K562 (cell line): ENCODE measurements around the gene HOXB8. TPM values are rescaled to one million over a fixed set of nuclear protein-coding genes. Genes with fewer than 3 reads are reported as not detected.

Experiments used
- ADNP ChIP-seq: fragments of 200-800 bp; sonication (Bioruptor generic); IDR thresholded peaks from 2 replicates; pipeline ENCODE4 v1.6.1; 2016; ENCODE audit warnings: missing genetic modification characterization, missing compliant biosample characterization
- ATF3 ChIP-seq, 2 experiments: fragments of 450-650 bp in 1 of 2; sonication (generic) in 1 of 2; formaldehyde crosslinking in 1 of 2; IDR thresholded peaks in 1 of 2; conservative IDR thresholded peaks in 1 of 2; 2 replicates each; pipeline versions ENCODE4 v1.6.1 to v1.8.1; 2016 to 2023; ENCODE audit warnings: mild to moderate bottlenecking in 2 of 2, moderate library complexity in 2 of 2, inconsistent platforms in 1 of 2, missing genetic modification reagents in 1 of 2
- BHLHE40 ChIP-seq: IDR thresholded peaks from 2 replicates; pipeline ENCODE4 v1.6.1; 2011; ENCODE audit warnings: low read length, improper control_type of control experiment
- BRF1 ChIP-seq: IDR thresholded peaks from 3 replicates; pipeline ENCODE4 v1.6.1; 2011; ENCODE audit warnings: borderline replicate concordance, mild to moderate bottlenecking; ENCODE audit not compliant: insufficient read length; ENCODE audit errors: extremely low read depth
- CBFA2T2 ChIP-seq: fragments of 450-650 bp; conservative IDR thresholded peaks from 2 replicates; pipeline ENCODE4 v1.6.1; 2017; ENCODE audit warnings: mild to moderate bottlenecking
- CBX1 ChIP-seq: sonication (generic); IDR thresholded peaks from 2 replicates; pipeline ENCODE4 v1.6.1; 2016; ENCODE audit warnings: antibody characterized with exemption, low read depth, mild to moderate bottlenecking
- CCAR2 ChIP-seq: fragments of 200-400 bp; formaldehyde crosslinking; IDR thresholded peaks from 2 replicates; pipeline ENCODE4 v1.6.1; 2017; ENCODE audit warnings: mild to moderate bottlenecking, low read depth, low read length
- DIDO1 ChIP-seq: fragments of 450-650 bp; IDR thresholded peaks from 2 replicates; pipeline ENCODE4 v1.6.1; 2016; ENCODE audit warnings: low read depth, missing biosample characterization, missing genetic modification characterization
- E2F5 ChIP-seq: sonication (generic); formaldehyde crosslinking; IDR thresholded peaks from 2 replicates; pipeline ENCODE4 v1.8.0; 2022; ENCODE audit warnings: mild to moderate bottlenecking, missing genetic modification reagents
- GTF2F1 ChIP-seq: IDR thresholded peaks from 2 replicates; pipeline ENCODE4 v1.6.1; 2011; ENCODE audit warnings: low read depth, low read length, improper control_type of control experiment
- GTF3C2 ChIP-seq: IDR thresholded peaks from 3 replicates; pipeline ENCODE4 v1.6.1; 2011; ENCODE audit warnings: borderline replicate concordance, mild to moderate bottlenecking, moderate library complexity; ENCODE audit not compliant: insufficient read length; ENCODE audit errors: extremely low read depth
- HDAC2 ChIP-seq: fragments of 450-650 bp; IDR thresholded peaks from 2 replicates; pipeline ENCODE4 v1.6.1; 2016; ENCODE audit warnings: mild to moderate bottlenecking
- HLTF ChIP-seq: fragments of 450-650 bp; IDR thresholded peaks from 2 replicates; pipeline ENCODE4 v1.6.1; 2016
- HMG20B ChIP-seq: fragments of 250-450 bp; sonication (Bioruptor Pico); IDR thresholded peaks from 2 replicates; pipeline ENCODE4 v1.5.0; 2021; ENCODE audit warnings: mild to moderate bottlenecking
- HNRNPLL ChIP-seq: fragments of 200-400 bp; formaldehyde crosslinking; IDR thresholded peaks from 2 replicates; pipeline ENCODE4 v1.6.1; 2017; ENCODE audit warnings: low read length, low read depth, mild to moderate bottlenecking; ENCODE audit not compliant: poor library complexity, severe bottlenecking
- ILF3 ChIP-seq: fragments of 450-650 bp; IDR thresholded peaks from 2 replicates; pipeline ENCODE4 v1.6.1; 2018; ENCODE audit warnings: antibody characterized with exemption, mild to moderate bottlenecking, moderate library complexity, borderline replicate concordance
- MAZ ChIP-seq, 2 experiments: fragments of 450-650 bp in 1 of 2; sonication (generic) in 1 of 2; formaldehyde crosslinking; IDR thresholded peaks in 1 of 2; conservative IDR thresholded peaks in 1 of 2; 2 replicates each; pipeline versions ENCODE4 v1.4.0 to v1.5.0; 2020; ENCODE audit warnings: mild to moderate bottlenecking in 1 of 2, missing genetic modification reagents in 1 of 2
- POLR3A ChIP-seq: IDR thresholded peaks from 2 replicates; pipeline ENCODE4 v1.6.1; 2011; ENCODE audit warnings: borderline replicate concordance, mild to moderate bottlenecking, moderate library complexity; ENCODE audit not compliant: insufficient read length, insufficient read depth; ENCODE audit errors: extremely low read depth
- RBM14 ChIP-seq: fragments of 200-400 bp; formaldehyde crosslinking; IDR thresholded peaks from 2 replicates; pipeline ENCODE4 v1.6.1; 2018; ENCODE audit warnings: low read depth, mild to moderate bottlenecking, low read length, moderate library complexity, borderline replicate concordance; ENCODE audit not compliant: insufficient read depth
- TAF15 ChIP-seq: fragments of 200-400 bp; formaldehyde crosslinking; IDR thresholded peaks from 2 replicates; pipeline ENCODE4 v1.6.1; 2017; ENCODE audit warnings: mild to moderate bottlenecking, low read depth, low read length, moderate library complexity
- ZNF277 ChIP-seq: fragments of 250-450 bp; sonication (Bioruptor Pico); IDR thresholded peaks from 2 replicates; pipeline ENCODE4 v1.8.0; 2022; ENCODE audit warnings: inconsistent platforms, mild to moderate bottlenecking, moderate library complexity, borderline replicate concordance
- ZNF347 ChIP-seq: fragments of 450-650 bp; formaldehyde crosslinking; IDR thresholded peaks from 2 replicates; pipeline ENCODE4 v1.4.0; 2020; ENCODE audit warnings: low read depth, mild to moderate bottlenecking, moderate library complexity
- polyA plus RNA-seq, 8 experiments: library from polyadenylated mRNA; depleted of rRNA in 4 of 8; stranded (reverse) in 5 of 8; unstranded in 3 of 8; fragments of >200 nt; fragmentation: Nextera tagmentation in 2 of 8; fragmentation: Illumina TruSeq in 1 of 8; extraction: Ambion mirVana in 2 of 8; extraction: Trizol in 1 of 8; gene quantifications; 2 replicates each; pipeline versions ENCODE4 v1.2.1 to v1.2.3, GENCODE V29; 2011 to 2014; ENCODE audit warnings: inconsistent platforms in 1 of 8, missing spikeins in 1 of 8
- total RNA-seq, 7 experiments: library from RNA; depleted of rRNA in 6 of 7; stranded (reverse); fragments of >200 nt in 6 of 7; fragmentation: Illumina TruSeq in 2 of 7; extraction: Trizol in 2 of 7; gene quantifications; 2 replicates each; pipeline versions ENCODE4 v1.2.1 to v1.2.3, GENCODE V29; 2011 to 2021; ENCODE audit warnings: low replicate concordance in 1 of 7

HOXB8 gene
- total and polyA plus RNA-seq, 9 of the 15 experiments (the other 6 are each of a cell fraction or from before 2014, with no cell fraction given), result 0.52 to 23.8 (median 3.6) TPM

GRCh38 chr17:48647963-48648245, 32.8 kb upstream of the HOXB8 start (continued):
- TF ChIP-seq BHLHE40 (no peak), GTF3C2 (no peak), TAF15 (no peak), HDAC2 (peak; percentile 69; the same call in 1 of the 2 replicates), HLTF (no peak), ZNF347 (CRISPR knock-in tag) (no peak), HMG20B (CRISPR knock-in tag) (no peak), CCAR2 (no peak), ADNP (tag) (peak; percentile 89), RBM14 (no peak), ZNF277 (no peak), MAZ (CRISPR knock-in tag; conservative IDR thresholded peaks at IDR 0.05 in 1 of 2, IDR thresholded peaks at IDR 0.05 in 1 of 2) (no peak), ILF3 (no peak), ATF3 (IDR thresholded peaks at IDR 0.05) (no peak), ATF3 (CRISPR knock-in tag; conservative IDR thresholded peaks at IDR 0.05) (no peak), HNRNPLL (peak; percentile 1), BRF1 (no peak), CBFA2T2 (no peak), E2F5 (CRISPR knock-in tag) (no peak), DIDO1 (no peak), POLR3A (no peak), GTF2F1 (no peak), CBX1 (peak; percentile 66; the same call in 1 of the 2 replicates)
